Measurements from ENCODE around the gene COPS7A.

The COPS7A gene

DNA sequence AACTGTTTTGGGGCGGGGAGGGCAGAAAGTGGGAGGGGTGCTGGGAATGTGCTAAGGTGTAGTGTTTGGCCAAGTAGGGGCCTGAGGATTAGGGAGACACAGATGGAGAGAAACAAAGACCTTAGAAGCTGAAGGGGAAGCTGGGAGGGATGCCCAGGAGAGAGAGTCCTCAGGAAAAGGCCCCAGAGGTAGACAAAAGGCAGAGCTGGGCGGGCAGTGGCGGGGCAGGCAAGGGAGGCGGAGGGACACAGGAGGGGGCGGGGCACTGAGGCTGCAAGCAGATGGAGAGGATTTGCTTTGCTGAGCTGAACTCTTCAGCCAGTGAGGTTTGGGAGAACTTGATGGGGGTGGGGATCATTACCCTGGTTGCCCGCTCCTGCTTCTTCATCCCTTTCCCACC, 45.1 kb downstream of the COPS7A start:
- DNase-seq: peak in 8 of 51 donors; percentile 7 to 36 (median 14)

DNA sequence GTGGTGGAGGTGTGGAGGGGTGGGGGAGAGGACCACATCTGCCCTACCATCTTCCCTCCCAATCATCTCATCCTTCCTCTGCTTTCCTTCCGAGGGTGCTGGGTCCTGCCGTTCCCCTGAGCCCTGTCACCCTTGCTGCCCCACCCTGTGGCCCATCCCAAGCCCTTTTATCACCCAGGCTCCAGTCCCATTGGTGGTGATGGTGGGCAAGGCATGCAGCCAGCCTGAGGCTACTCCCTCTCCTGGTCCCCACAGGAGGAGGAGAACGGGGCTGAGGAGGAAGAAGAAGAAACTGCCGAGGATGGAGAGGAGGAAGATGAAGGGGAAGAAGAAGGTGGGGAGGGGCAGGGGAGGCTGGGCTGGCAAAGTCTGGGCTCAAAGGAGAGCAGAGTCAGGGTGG, 45.8 kb downstream of the COPS7A start:
- no peak for DNase-seq

- DNase-seq: no peak
Observed at GRCh38 chr12:6770094-6770493, 46.2 kb downstream of the COPS7A start.

DNA sequence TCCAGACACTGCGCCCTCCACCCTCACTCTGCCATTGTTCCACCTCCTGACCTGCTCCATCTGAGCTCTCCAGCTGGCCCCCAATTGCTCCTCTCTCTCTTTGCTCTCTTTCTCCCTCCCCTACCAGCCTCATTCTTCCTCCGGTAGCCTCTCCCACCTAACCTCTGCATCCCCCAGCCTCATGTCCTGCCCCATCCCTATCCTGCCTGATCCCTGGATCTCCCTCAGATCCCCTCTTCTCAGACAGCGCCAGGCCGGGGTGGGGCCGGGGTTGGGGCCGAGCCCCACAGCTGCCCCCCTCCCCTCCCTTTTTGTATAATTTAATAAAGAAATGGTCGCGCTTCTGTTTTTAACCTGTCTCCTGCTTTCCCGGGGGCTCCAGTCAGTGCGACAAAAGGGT, 46.8 kb downstream of the COPS7A start:
- no peak for DNase-seq

DNA sequence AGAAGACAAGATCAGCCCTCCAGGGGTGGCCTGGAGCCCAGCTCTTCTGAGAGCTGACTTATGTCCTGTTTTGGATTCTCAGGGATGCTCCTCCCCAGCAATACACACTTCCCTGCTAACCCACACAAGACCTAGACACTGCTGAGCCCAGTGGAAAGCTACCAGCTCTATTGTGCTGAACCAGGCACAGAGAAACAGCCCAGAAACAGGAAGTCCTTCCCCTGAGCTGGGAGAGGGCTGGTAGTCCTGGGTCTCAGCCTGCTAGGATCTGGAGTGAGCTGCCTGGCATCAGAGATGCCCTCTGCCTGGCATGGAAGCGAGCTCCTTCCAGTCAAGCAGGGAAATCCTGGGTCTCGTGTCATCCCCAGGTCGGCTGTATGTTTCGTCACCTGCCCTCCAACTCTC, 47.2 kb downstream of the COPS7A start:
- DNase-seq: peak in 9 of 51 donors; percentile 3 to 21 (median 13)

DNA sequence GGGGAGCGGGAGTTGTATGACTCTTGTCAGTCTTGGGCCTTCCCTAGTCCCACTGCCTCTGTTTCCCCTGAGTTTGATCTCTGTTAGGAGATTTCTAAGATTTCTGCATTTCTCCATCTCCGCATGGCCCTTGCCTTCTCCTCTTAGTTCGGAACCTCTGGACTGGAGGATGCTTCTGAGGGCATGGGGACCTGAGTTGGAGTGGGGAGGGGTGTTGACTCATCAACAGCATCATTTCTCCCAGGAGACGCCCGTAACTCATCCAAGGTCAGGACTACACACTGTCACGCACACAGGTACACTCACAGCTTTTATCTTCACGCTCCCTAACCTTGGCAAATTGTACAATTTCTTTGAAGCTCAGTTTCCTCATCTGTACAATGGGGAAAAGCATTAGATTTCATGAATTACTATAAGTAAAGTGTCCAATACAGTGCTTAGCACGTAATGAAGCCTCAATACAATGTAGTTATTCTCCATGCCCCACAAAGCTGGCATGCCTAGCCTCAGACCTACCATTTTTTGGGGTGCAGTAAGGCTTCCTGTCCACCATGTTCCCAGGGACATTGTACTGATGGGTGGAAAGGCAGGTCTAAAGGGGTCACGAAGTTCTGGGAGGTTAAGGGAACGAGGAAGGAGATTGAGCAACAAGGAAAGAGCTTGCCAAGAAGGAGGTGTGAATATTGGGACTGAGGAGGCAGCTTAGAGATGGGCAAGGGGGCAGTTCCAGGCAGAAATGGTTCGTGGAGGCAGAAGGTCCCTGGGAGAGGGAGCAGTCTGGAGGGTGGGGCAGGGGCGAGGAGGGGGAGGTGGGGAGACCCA, 47.9 kb downstream of the COPS7A start:
- DNase-seq: no peak

- DNase-seq: peak in 1 of 51 donors; percentile 100
Observed at GRCh38 chr12:6772331-6772695, 48.5 kb downstream of the COPS7A start, which contains the start of gene LAG3. Gene LAG3, plus strand, starts transcription at chr12:6772520. Its CDS starts 333 bp downstream, at chr12:6772853.

GRCh38 chr12:6772726-6773589, 49.1 kb downstream of the COPS7A start:
- DNase-seq: no peak

DNA sequence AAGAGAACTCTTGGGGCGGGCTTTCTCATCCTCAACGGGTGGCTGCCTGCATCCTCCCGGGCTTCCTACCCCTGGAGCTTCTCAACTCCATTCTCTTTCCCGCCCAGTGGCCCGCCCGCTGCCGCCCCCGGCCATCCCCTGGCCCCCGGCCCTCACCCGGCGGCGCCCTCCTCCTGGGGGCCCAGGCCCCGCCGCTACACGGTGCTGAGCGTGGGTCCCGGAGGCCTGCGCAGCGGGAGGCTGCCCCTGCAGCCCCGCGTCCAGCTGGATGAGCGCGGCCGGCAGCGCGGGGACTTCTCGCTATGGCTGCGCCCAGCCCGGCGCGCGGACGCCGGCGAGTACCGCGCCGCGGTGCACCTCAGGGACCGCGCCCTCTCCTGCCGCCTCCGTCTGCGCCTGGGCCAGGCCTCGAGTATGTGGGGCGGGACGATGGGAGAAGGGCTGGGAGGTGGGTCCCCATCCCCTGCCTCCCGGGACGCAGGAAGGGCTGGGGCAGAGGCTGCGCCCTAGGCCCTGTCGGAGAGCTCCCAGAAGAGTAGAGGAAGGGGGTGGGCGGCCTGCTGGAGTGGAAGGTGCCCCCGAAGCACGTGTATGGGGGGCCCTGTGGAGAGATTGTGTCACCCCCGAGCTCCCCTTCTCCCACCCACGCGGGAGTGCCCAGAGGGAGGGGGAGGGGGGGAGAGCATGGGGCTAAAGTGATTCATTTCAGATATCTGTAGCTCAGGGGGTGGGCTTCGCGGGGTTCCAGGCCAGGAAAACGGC, 49.9 kb downstream of the COPS7A start:
- no peak for DNase-seq

DNA sequence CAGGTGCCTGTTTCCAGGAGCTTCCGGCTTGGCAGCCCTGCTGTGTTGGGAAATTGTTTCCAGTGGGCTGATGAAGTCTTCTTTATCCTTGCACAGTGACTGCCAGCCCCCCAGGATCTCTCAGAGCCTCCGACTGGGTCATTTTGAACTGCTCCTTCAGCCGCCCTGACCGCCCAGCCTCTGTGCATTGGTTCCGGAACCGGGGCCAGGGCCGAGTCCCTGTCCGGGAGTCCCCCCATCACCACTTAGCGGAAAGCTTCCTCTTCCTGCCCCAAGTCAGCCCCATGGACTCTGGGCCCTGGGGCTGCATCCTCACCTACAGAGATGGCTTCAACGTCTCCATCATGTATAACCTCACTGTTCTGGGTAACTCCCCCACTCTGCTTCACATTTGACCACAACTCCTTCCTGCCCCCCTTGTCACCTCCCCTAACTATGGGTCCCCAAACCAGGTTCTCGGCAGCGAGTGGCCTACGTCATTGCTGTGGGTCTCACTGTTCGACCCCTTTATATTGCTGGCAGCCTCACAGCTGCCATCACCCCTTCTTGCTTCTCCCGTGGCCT, 50.7 kb downstream of the COPS7A start:
- no peak for DNase-seq

DNA sequence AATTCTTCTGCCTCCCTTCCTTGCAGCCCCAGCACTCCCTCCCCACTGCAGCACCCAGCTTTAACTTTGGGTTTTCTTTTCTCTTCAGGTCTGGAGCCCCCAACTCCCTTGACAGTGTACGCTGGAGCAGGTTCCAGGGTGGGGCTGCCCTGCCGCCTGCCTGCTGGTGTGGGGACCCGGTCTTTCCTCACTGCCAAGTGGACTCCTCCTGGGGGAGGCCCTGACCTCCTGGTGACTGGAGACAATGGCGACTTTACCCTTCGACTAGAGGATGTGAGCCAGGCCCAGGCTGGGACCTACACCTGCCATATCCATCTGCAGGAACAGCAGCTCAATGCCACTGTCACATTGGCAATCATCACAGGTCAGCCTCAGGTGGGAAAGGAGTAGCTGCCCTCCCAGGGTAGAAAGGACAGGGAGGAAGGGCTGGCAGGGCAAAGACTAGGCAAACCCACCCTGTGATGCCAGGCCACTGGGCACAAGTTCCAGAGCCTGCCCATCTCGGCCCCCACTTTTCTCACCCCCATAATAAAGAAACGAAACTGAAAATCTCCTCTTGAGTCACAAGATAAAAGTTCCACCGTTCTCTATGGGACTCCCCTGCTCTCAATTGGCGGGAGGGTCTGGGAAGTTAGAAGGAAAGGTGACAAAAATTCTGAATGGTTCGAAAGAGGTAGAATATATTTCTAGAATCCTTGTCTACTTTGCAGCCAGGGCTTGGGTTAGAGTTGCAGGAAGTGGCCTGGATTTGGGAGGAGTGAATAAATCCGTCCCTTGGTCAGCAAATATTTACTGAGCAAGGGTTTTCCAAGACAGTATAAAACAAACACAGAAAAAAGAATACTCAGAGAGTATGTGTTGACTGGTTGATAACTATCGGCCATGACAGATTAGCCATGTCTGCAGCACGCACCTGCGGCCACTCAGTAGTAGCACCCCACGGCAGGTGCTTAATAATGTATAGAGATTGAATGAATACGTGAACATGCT, 51.6 kb downstream of the COPS7A start:
- DNase-seq: no peak

DNA sequence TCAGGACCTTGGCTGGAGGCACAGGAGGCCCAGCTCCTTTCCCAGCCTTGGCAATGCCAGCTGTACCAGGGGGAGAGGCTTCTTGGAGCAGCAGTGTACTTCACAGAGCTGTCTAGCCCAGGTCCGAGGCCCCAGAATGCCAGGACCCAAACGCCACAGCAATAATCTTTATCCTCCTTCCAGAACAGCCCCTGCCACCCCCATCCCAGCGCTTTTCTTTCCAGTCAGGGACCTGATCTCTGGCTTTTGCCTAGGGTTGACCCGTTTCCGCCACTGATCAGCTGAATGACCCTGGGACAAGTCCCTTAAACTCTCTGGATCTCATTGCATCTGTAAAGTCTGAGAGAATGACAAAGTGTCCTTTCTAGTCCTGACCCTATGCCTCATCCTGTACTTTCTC, 53.5 kb downstream of the COPS7A start:
- DNase-seq: no peak

DNA sequence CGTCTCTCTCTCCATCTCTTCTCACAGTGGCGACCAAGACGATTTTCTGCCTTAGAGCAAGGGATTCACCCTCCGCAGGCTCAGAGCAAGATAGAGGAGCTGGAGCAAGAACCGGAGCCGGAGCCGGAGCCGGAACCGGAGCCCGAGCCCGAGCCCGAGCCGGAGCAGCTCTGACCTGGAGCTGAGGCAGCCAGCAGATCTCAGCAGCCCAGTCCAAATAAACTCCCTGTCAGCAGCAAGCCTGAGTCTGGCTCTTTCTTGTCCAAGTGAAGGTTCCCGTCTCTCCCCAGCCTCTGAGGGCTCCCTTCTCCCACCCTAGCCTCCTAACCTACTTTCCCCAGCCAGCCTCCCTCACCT, 54.3 kb downstream of the COPS7A start:
- DNase-seq: peak in 15 of 51 donors; percentile 14 to 54 (median 27)

GRCh38 chr12:6778574-6779550, 55.0 kb downstream of the COPS7A start:
- DNase-seq: peak in 50 of 51 donors; percentile 41 to 92 (median 83)

GRCh38 chr12:6779708-6780432, 56.0 kb downstream of the COPS7A start:
- no peak for DNase-seq

DNA sequence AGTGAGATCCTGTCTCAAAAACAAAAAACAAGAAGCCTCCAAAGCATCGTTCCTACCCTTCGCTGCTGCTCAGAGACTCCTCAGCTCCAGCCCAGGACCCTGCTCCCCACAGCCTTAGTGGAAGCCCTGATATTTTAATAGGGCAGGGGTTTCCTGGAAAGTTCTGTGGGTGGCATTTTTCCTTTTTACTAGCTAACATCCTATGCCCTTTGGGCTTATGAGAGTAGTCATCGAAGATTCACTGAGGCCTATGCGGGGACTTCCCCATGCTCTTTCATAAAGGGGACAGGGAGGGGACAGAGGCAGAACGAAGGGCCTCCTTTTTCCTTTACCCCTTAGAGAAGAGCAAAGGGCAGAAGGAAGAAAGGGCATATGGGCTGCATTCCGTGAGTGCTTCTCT, 56.7 kb downstream of the COPS7A start:
- DNase-seq: no peak

Data from hypothalamus (tissue), 51 donors.